PC-9 (cell line): ENCODE data around the gene ELK3. TPM values are rescaled to one million over a fixed set of nuclear protein-coding genes. Genes with fewer than 3 reads are reported as not detected.

ENCODE experiments used
- BruUV-seq: library from RNA; stranded (reverse); fragments of 400-500 nt; replicated peaks from 2 replicates; lab custom pipeline; 2021; lab: Mats Ljungman, UMichigan
- CTCF ChIA-PET: fragments of 300-600 bp; sonication (Branson Sonifier 250); formaldehyde crosslinking; loops from one replicate; lab custom pipeline; 2022; ENCODE audit warnings: antibody characterized with exemption; lab: Charles Lee
- POLR2A ChIA-PET: fragments of 300-600 bp; sonication (Branson Sonifier 250); formaldehyde crosslinking; loops from one replicate; lab custom pipeline; 2022; ENCODE audit warnings: antibody characterized with exemption; ENCODE audit not compliant: unreplicated experiment; lab: Charles Lee
- DNase-seq, 2 experiments: peaks; one replicate each; pipeline versions ENCODE4 v3.0.0 to v3.0.0-alpha.2; 2015 to 2022; ENCODE audit warnings: mixed read lengths in 1 of 2
- H2AFZ ChIP-seq: fragments of 200-600 bp; sonication (generic); 2 replicates; pipeline ENCODE4 v1.8.1; 2017; ENCODE audit warnings: antibody characterized with exemption
- H3F3A ChIP-seq: fragments of 200-600 bp; sonication (generic); 2 replicates; pipeline ENCODE4 v1.8.1; 2017; ENCODE audit warnings: antibody characterized with exemption, mild to moderate bottlenecking, low read depth; ENCODE audit not compliant: insufficient read depth
- H3K27ac ChIP-seq: fragments of 200-600 bp; sonication (generic); 2 replicates; pipeline ENCODE4 v1.6.1; 2016; ENCODE audit warnings: mixed run types
- H3K27me3 ChIP-seq: fragments of 200-600 bp; sonication (generic); 2 replicates; pipeline ENCODE4 v1.6.1; 2016; ENCODE audit warnings: low read depth, mixed run types; ENCODE audit not compliant: insufficient read depth
- H3K36me3 ChIP-seq: fragments of 200-600 bp; sonication (generic); 2 replicates; pipeline ENCODE4 v1.6.1; 2016; ENCODE audit warnings: low read depth, mixed run types
- H3K4me1 ChIP-seq: fragments of 200-600 bp; sonication (generic); replicated peaks from 2 replicates; pipeline ENCODE4 v1.6.1; 2016; ENCODE audit warnings: mixed run types; ENCODE audit not compliant: insufficient read depth
- H3K4me2 ChIP-seq: fragments of 200-600 bp; sonication (generic); 2 replicates; pipeline ENCODE4 v1.6.1; 2017; ENCODE audit warnings: mixed run types
- H3K4me3 ChIP-seq: fragments of 200-600 bp; sonication (generic); 2 replicates; pipeline ENCODE4 v1.6.1; 2016; ENCODE audit warnings: mixed run types
- H3K79me2 ChIP-seq: fragments of 200-600 bp; sonication (generic); 2 replicates; pipeline ENCODE4 v1.6.1; 2017; ENCODE audit warnings: low read depth, mixed run types
- H3K9me2 ChIP-seq: fragments of 200-600 bp; sonication (generic); 2 replicates; pipeline ENCODE4 v1.8.1; 2017; ENCODE audit warnings: mild to moderate bottlenecking; ENCODE audit not compliant: insufficient read depth
- H3K9me3 ChIP-seq: fragments of 200-600 bp; sonication (generic); 2 replicates; pipeline ENCODE4 v1.8.1; 2016; ENCODE audit warnings: low read depth; ENCODE audit not compliant: insufficient read depth
- H4K20me1 ChIP-seq: fragments of 200-600 bp; sonication (generic); 2 replicates; pipeline ENCODE4 v1.8.1; 2017; ENCODE audit not compliant: insufficient read depth
- CTCF ChIP-seq: fragments of 200-600 bp; sonication (generic); conservative IDR thresholded peaks from 2 replicates; pipeline ENCODE4 v1.6.1; 2017; ENCODE audit warnings: mixed run types, antibody characterized with exemption, mild to moderate bottlenecking, moderate library complexity
- EZH2 ChIP-seq: fragments of 200-600 bp; sonication (generic); IDR thresholded peaks from 2 replicates; pipeline ENCODE4 v1.8.0; 2017; ENCODE audit warnings: antibody characterized with exemption, low read depth
- intact Hi-C: fragments of 100-400 bp; cut with micrococcal nuclease; formaldehyde crosslinking; loops from one replicate; pipeline ENCODE4 v1.10.0; 2022; ENCODE audit not compliant: unreplicated experiment
- total RNA-seq: library from RNA; stranded (reverse); gene quantifications from 2 replicates; pipeline ENCODE4 v1.2.3, GENCODE V29; 2021

Gene ELK3
- total RNA-seq, 1 experiment from 2014 or later: 52.3 TPM

GRCh38 chr12:96293093-96293492, 98.9 kb downstream of the ELK3 start:
- Histone ChIP-seq H2AFZ (no peak overlapping the region), H3K4me3 (no peak overlapping the region), H3K36me3 (peaks cover 35% of the 10 kb centered on the region), H3K4me1 (no peaks in the 10 kb centered on the region), H3K4me2 (no peak overlapping the region), H3F3A (peaks cover 27% of the 10 kb centered on the region), H3K27ac (no peak overlapping the region), H3K27me3 (no peaks in the 10 kb centered on the region), H3K9me3 (no peaks in the 10 kb centered on the region), H3K79me2 (no peaks in the 10 kb centered on the region), H4K20me1 (no peaks in the 10 kb centered on the region; the same call in 1 of the 2 replicates), H3K9me2 (no peaks in the 10 kb centered on the region)
- intact Hi-C loops: loop anchor here (10.0 kb wide), 1 partner anchor 102 kb away; no protein-coding TSS in a partner anchor
- ChIA-PET CTCF (no interaction called here), POLR2A (no interaction called here)
- no TSS peak for BruUV-seq
- no peak for TF ChIP-seq EZH2
- no peak for TF ChIP-seq CTCF
- DNase-seq: no peak

- no TSS peak for BruUV-seq
- intact Hi-C loops: loop anchor here (10.0 kb wide), 1 partner anchor 100 kb away; no protein-coding TSS in a partner anchor
These were observed 100.7 kb downstream of the ELK3 start for GRCh38 chr12:96294831-96295230.

GRCh38 chr12:96295532-96296160, 101.5 kb downstream of the ELK3 start:
- intact Hi-C loops: loop anchor here (10.0 kb wide), 1 partner anchor 99 kb away; no protein-coding TSS in a partner anchor
- H3K36me3 ChIP-seq: peaks cover 32% of the 10 kb centered on the region
- H3K9me3 ChIP-seq: no peaks in the 10 kb centered on the region
- H3K4me3 ChIP-seq: no peak overlapping the region
- BruUV-seq: no TSS peak
- H2AFZ ChIP-seq: no peak overlapping the region
- no peak overlapping the region for H3K4me2 ChIP-seq
- H4K20me1 ChIP-seq: no peaks in the 10 kb centered on the region; the same call in 1 of the 2 replicates
- peaks cover 27% of the 10 kb centered on the region; the same call in 1 of the 2 replicates for H3F3A ChIP-seq
- H3K27ac ChIP-seq: 0 out of 2 replicates have a peak overlapping the region, but pooled peaks have one; percentile 7
- no peaks in the 10 kb centered on the region for H3K27me3 ChIP-seq
- no peaks in the 10 kb centered on the region for H3K4me1 ChIP-seq
- no peak for DNase-seq
- H3K9me2 ChIP-seq: no peaks in the 10 kb centered on the region
- ChIA-PET POLR2A (no interaction called here), CTCF (no interaction called here)
- peaks cover 4% of the 10 kb centered on the region; the same call in 1 of the 2 replicates for H3K79me2 ChIP-seq
- TF ChIP-seq CTCF (no peak), EZH2 (no peak)

More at GRCh38 chr12:96294831-96295230, 100.7 kb downstream of the ELK3 start:
- H3K79me2 ChIP-seq: peaks cover 2% of the 10 kb centered on the region; the same call in 1 of the 2 replicates
- no peaks in the 10 kb centered on the region for H3K4me1 ChIP-seq
- no peak overlapping the region for H3K27ac ChIP-seq
- H3K9me3 ChIP-seq: no peaks in the 10 kb centered on the region
- H3F3A ChIP-seq: peaks cover 27% of the 10 kb centered on the region; the same call in 1 of the 2 replicates
- no peaks in the 10 kb centered on the region for H3K9me2 ChIP-seq
- no peaks in the 10 kb centered on the region for H3K27me3 ChIP-seq
- TF ChIP-seq EZH2: no peak
- no peak for TF ChIP-seq CTCF
- POLR2A ChIA-PET: no interaction called here
- no peaks in the 10 kb centered on the region; the same call in 1 of the 2 replicates for H4K20me1 ChIP-seq
- DNase-seq: no peak
- CTCF ChIA-PET: no interaction called here
- H2AFZ ChIP-seq: no peak overlapping the region
- H3K36me3 ChIP-seq: peaks cover 26% of the 10 kb centered on the region; the same call in 1 of the 2 replicates
- H3K4me3 ChIP-seq: no peak overlapping the region
- H3K4me2 ChIP-seq: no peak overlapping the region
